IMR-90 (cell line): ENCODE data around the gene KCTD2. TPM values are rescaled to one million over a fixed set of nuclear protein-coding genes. Genes with fewer than 3 reads are reported as not detected.

Experiments used
- ATAC-seq: fragments of 200-7000 bp; cut with Tn5 transposase; 2 replicates; pipeline ENCODE4 v1.9.1; 2020; ENCODE audit warnings: low read depth, mild to moderate bottlenecking, moderate library complexity
- BruUV-seq: library from RNA; stranded (reverse); fragments of 400-500 nt; replicated peaks from 2 replicates; lab custom pipeline; 2021; lab: Mats Ljungman, UMichigan
- CTCF ChIA-PET: fragments of 300-600 bp; formaldehyde crosslinking; extraction: SDS; loops from one replicate; lab custom pipeline; 2021; ENCODE audit warnings: antibody characterized with exemption; lab: Yijun Ruan, JAX
- POLR2A ChIA-PET: fragments of 300-600 bp; sonication (Branson Sonifier 250); formaldehyde crosslinking; loops from one replicate; lab custom pipeline; 2022; ENCODE audit warnings: antibody characterized with exemption; ENCODE audit not compliant: unreplicated experiment; lab: Charles Lee
- DNase-seq: peaks from one replicate; pipeline ENCODE4 v3.0.0; 2013
- H2AFZ ChIP-seq: replicated peaks from 2 replicates; pipeline ENCODE3; 2013; ENCODE audit warnings: low read length, mild to moderate bottlenecking; ENCODE audit not compliant: poor library complexity
- H2AK5ac ChIP-seq: 2 replicates; pipeline ENCODE4 v1.6.1; 2013; ENCODE audit warnings: low read depth, low read length, inconsistent platforms
- H2AK9ac ChIP-seq: replicated peaks from 2 replicates; pipeline ENCODE3; 2013; ENCODE audit warnings: mild to moderate bottlenecking, low read depth, low read length, moderate library complexity; ENCODE audit not compliant: poor library complexity
- H2BK120ac ChIP-seq: 2 replicates; pipeline ENCODE4 v1.6.1; 2013; ENCODE audit warnings: low read depth, low read length, inconsistent platforms
- H2BK15ac ChIP-seq: 3 replicates; pipeline ENCODE4 v1.6.1; 2013; ENCODE audit warnings: low read depth, low read length, inconsistent platforms
- H2BK20ac ChIP-seq: 2 replicates; pipeline ENCODE4 v1.6.1; 2013; ENCODE audit warnings: low read depth, mild to moderate bottlenecking, inconsistent platforms, low read length, moderate library complexity
- H2BK5ac ChIP-seq: 2 replicates; pipeline ENCODE4 v1.6.1; 2013; ENCODE audit warnings: mild to moderate bottlenecking, low read depth, low read length, inconsistent platforms; ENCODE audit not compliant: poor library complexity, severe bottlenecking
- H3K14ac ChIP-seq: replicated peaks from 2 replicates; pipeline ENCODE4 v1.6.1; 2013; ENCODE audit warnings: low read depth, low read length, inconsistent platforms
- H3K18ac ChIP-seq: 2 replicates; pipeline ENCODE4 v1.6.1; 2013; ENCODE audit warnings: low read depth, low read length, control low read depth
- H3K23ac ChIP-seq: 2 replicates; pipeline ENCODE4 v1.6.1; 2013; ENCODE audit warnings: low read depth, low read length, inconsistent platforms
- H3K27ac ChIP-seq: 2 replicates; pipeline ENCODE4 v1.5.1; 2013; ENCODE audit warnings: mild to moderate bottlenecking, control low read depth, low read length; ENCODE audit not compliant: insufficient read depth
- H3K27me3 ChIP-seq: 2 replicates; pipeline ENCODE4 v1.6.1; 2013; ENCODE audit warnings: low read length; ENCODE audit not compliant: control insufficient read depth, insufficient read depth
- H3K36me3 ChIP-seq: 2 replicates; pipeline ENCODE4 v1.6.1; 2013; ENCODE audit warnings: low read length, mixed read lengths; ENCODE audit not compliant: control insufficient read depth, insufficient read depth
- H3K4ac ChIP-seq: 2 replicates; pipeline ENCODE4 v1.6.1; 2013; ENCODE audit warnings: low read depth, low read length, inconsistent platforms
- H3K4me1 ChIP-seq: 2 replicates; pipeline ENCODE4 v1.6.1; 2013; ENCODE audit warnings: low read length, mixed read lengths; ENCODE audit not compliant: control insufficient read depth, insufficient read depth
- H3K4me2 ChIP-seq: 2 replicates; pipeline ENCODE4 v1.6.1; 2013; ENCODE audit warnings: low read depth, mild to moderate bottlenecking, control low read depth, low read length, moderate library complexity
- H3K4me3 ChIP-seq: 2 replicates; pipeline ENCODE4 v1.5.1; 2013; ENCODE audit warnings: low read depth, mild to moderate bottlenecking, control low read depth, low read length, moderate library complexity; ENCODE audit not compliant: insufficient read depth
- H3K56ac ChIP-seq: 2 replicates; pipeline ENCODE4 v1.6.1; 2013; ENCODE audit warnings: low read length, inconsistent platforms; ENCODE audit not compliant: insufficient read depth; ENCODE audit errors: extremely low read depth
- H3K79me1 ChIP-seq, 2 experiments: 2 replicates each; pipeline ENCODE4 v1.6.1; 2013; ENCODE audit warnings: low read length in 2 of 2, inconsistent platforms in 1 of 2, low read depth in 1 of 2
- H3K9ac ChIP-seq: 2 replicates; pipeline ENCODE4 v1.6.1; 2013; ENCODE audit warnings: low read depth, low read length, control low read depth
- H3K9me1 ChIP-seq: 2 replicates; pipeline ENCODE4 v1.6.1; 2013; ENCODE audit warnings: low read length, inconsistent platforms; ENCODE audit not compliant: insufficient read depth
- H3K9me3 ChIP-seq: 2 replicates; pipeline ENCODE4 v1.6.1; 2013; ENCODE audit warnings: low read length; ENCODE audit not compliant: control insufficient read depth, insufficient read depth
- H4K20me1 ChIP-seq: 2 replicates; pipeline ENCODE4 v1.6.1; 2013; ENCODE audit warnings: low read length, inconsistent platforms; ENCODE audit not compliant: insufficient read depth
- H4K5ac ChIP-seq: 2 replicates; pipeline ENCODE4 v1.6.1; 2013; ENCODE audit warnings: mild to moderate bottlenecking, low read depth, low read length, control low read depth
- H4K8ac ChIP-seq, 2 experiments: 2 replicates each; pipeline ENCODE4 v1.6.1; 2013; ENCODE audit warnings: low read depth in 2 of 2, low read length in 2 of 2, control low read depth in 1 of 2, inconsistent platforms in 1 of 2
- H4K91ac ChIP-seq: 2 replicates; pipeline ENCODE4 v1.6.1; 2013; ENCODE audit warnings: low read depth, low read length, inconsistent platforms; ENCODE audit not compliant: insufficient read depth
- MAZ ChIP-seq: IDR thresholded peaks from 2 replicates; pipeline ENCODE4 v1.6.1; 2012; ENCODE audit warnings: low read depth, mild to moderate bottlenecking, low read length, improper control_type of control experiment, moderate library complexity, borderline replicate concordance
- WGBS, 2 experiments: methylation state at CpG; one replicate each; pipeline versions ENCODE4 v1.1.5 to v1.1.7; 2013; ENCODE audit warnings: missing lambda C conversion rate in 2 of 2; ENCODE audit not compliant: insufficient read length in 1 of 2; ENCODE audit errors: extremely low coverage in 2 of 2; 5-methylcytosine and 5-hydroxymethylcytosine counted together
- dilution Hi-C: fragments of 300-500 bp; cut with HindIII; formaldehyde crosslinking; loops from one replicate; pipeline ENCODE4 v1.14.3; 2018; ENCODE audit warnings: low sequenced_read_pairs; ENCODE audit not compliant: unreplicated experiment
- in situ Hi-C: fragments of 300-500 bp; cut with MboI; formaldehyde crosslinking; loops from 3 replicates; pipeline ENCODE4 v1.14.3; 2019; ENCODE audit warnings: low sequenced_read_pairs, inconsistent platforms, mixed read lengths
- intact Hi-C: fragments of 100-400 bp; cut with micrococcal nuclease; formaldehyde crosslinking; loops from 2 replicates; pipeline ENCODE4 v1.10.0; 2022
- polyA plus RNA-seq, 3 experiments: library from polyadenylated mRNA; depleted of rRNA; stranded (reverse); fragments of >200 nt; gene quantifications; 2 replicates each; pipeline ENCODE4 v1.2.3, GENCODE V29; 2012; ENCODE audit warnings: low replicate concordance in 1 of 3
- total RNA-seq: library from RNA; depleted of rRNA; stranded (reverse); fragments of >200 nt; gene quantifications from 2 replicates; pipeline ENCODE4 v1.2.3, GENCODE V29; 2012

The KCTD2 gene
- total and polyA plus RNA-seq, 2 of the 4 experiments (the other 2 are of a cell fraction): 9.1 to 18.4 TPM

GRCh38 chr17:75075597-75076336, 28.7 kb downstream of the KCTD2 start:
- no peak overlapping the region for H3K56ac ChIP-seq
- intact Hi-C loops (no loop called here), in situ Hi-C loops (no loop called here), dilution Hi-C loops (no loop called here)
- H2AFZ ChIP-seq: no peak overlapping the region
- no peaks in the 10 kb centered on the region for H4K20me1 ChIP-seq
- H3K27ac ChIP-seq: no peak overlapping the region
- H3K4me1 ChIP-seq: peaks cover 21% of the 10 kb centered on the region
- ATAC-seq: no peak
- H3K14ac ChIP-seq: no peak overlapping the region
- TF ChIP-seq MAZ: no peak
- H2BK15ac ChIP-seq: no peak overlapping the region
- H2AK9ac ChIP-seq: no peak overlapping the region
- DNase-seq: no peak
- no peak overlapping the region for H3K18ac ChIP-seq
- H4K5ac ChIP-seq: no peak overlapping the region
- BruUV-seq: no TSS peak
- no peak overlapping the region for H2AK5ac ChIP-seq
- no peak overlapping the region for H3K4me3 ChIP-seq
- no peak overlapping the region for H2BK120ac ChIP-seq
- no peaks in the 10 kb centered on the region for H3K36me3 ChIP-seq
- no peak overlapping the region for H2BK20ac ChIP-seq
- H4K91ac ChIP-seq: no peak overlapping the region; the same call in 1 of the 2 replicates
- no peak overlapping the region for H2BK5ac ChIP-seq
- no peak overlapping the region for H3K4ac ChIP-seq
- H3K9ac ChIP-seq: no peak overlapping the region
- H3K4me2 ChIP-seq: no peak overlapping the region
- WGBS, 2 experiments: no CpG with 5 or more reads among the region's 4 CpGs
- ChIA-PET CTCF (no interaction called here), POLR2A (no interaction called here)
- no peak overlapping the region; the same call in 1 of the 2 replicates for H3K23ac ChIP-seq
- no peaks in the 10 kb centered on the region for H3K9me3 ChIP-seq
- H3K27me3 ChIP-seq: no peaks in the 10 kb centered on the region
- peaks cover 16% of the 10 kb centered on the region for H3K9me1 ChIP-seq
- H3K79me1 ChIP-seq: no peaks in the 10 kb centered on the region
- H4K8ac ChIP-seq: no peak overlapping the region
